Measurements from ENCODE around the gene RTN1.
"Not testable (repeated sequence)": the region's sequence is repeated elsewhere in the genome, so short reads cannot be mapped to it uniquely, and the experiment has no call there.

Gene RTN1

GRCh38 chr14:59656473-59656872 lies 214.1 kb downstream of the RTN1 start:
- no peak for DNase-seq (ENCODE audit: low read depth, low spot score)
- no peak overlapping the region for H3K4me3 ChIP-seq (ENCODE audit: low read length)

GRCh38 chr14:59654131-59654530 lies 216.4 kb downstream of the RTN1 start:
- H3K4me3 ChIP-seq (ENCODE audit: low read length); DNase-seq (ENCODE audit: low read depth, low spot score): not testable (repeated sequence)

- not testable (repeated sequence) for H3K4me3 ChIP-seq (ENCODE audit: low read length); DNase-seq (ENCODE audit: low read depth, low spot score)
Observed at GRCh38 chr14:59646832-59647231, 223.7 kb downstream of the RTN1 start.

GRCh38 chr14:59638885-59639284 lies 231.7 kb downstream of the RTN1 start:
- DNase-seq (ENCODE audit: low read depth, low spot score) = no peak
- no peak overlapping the region for H3K4me3 ChIP-seq (ENCODE audit: low read length)

GRCh38 chr14:59634617-59635016 lies 236.0 kb downstream of the RTN1 start:
- no peak overlapping the region for H3K4me3 ChIP-seq (ENCODE audit: low read length)
- DNase-seq (ENCODE audit: low read depth, low spot score) = no peak

GRCh38 chr14:59633486-59633885 lies 237.1 kb downstream of the RTN1 start:
- H3K4me3 ChIP-seq (ENCODE audit: low read length) = no peak overlapping the region
- DNase-seq (ENCODE audit: low read depth, low spot score) = no peak

GRCh38 chr14:59632381-59632780 lies 238.2 kb downstream of the RTN1 start:
- DNase-seq (ENCODE audit: low read depth, low spot score) = peak; percentile 7
- no peak overlapping the region for H3K4me3 ChIP-seq (ENCODE audit: low read length)

GRCh38 chr14:59631237-59631636 lies 239.3 kb downstream of the RTN1 start:
- DNase-seq (ENCODE audit: low read depth, low spot score) = peak; percentile 7

GRCh38 chr14:59630288-59630963 lies 240.2 kb downstream of the RTN1 start:
- H3K4me3 ChIP-seq (ENCODE audit: low read length) = peak overlapping the region; percentile 26
- no peak for DNase-seq (ENCODE audit: low read depth, low spot score)

More at GRCh38 chr14:59631237-59631636, 239.3 kb downstream of the RTN1 start:
- H3K4me3 ChIP-seq (ENCODE audit: low read length) = no peak overlapping the region

- no peak overlapping the region for H3K4me3 ChIP-seq (ENCODE audit: low read length)
- DNase-seq (ENCODE audit: low read depth, low spot score) = no peak
Observed at GRCh38 chr14:59629444-59630287, 240.9 kb downstream of the RTN1 start.

- no peak for DNase-seq (ENCODE audit: low read depth, low spot score)
- no peak overlapping the region for H3K4me3 ChIP-seq (ENCODE audit: low read length)
Observed at GRCh38 chr14:59627011-59627520, 243.5 kb downstream of the RTN1 start.

- DNase-seq (ENCODE audit: low read depth, low spot score) = no peak
- no peak overlapping the region for H3K4me3 ChIP-seq (ENCODE audit: low read length)
Observed at GRCh38 chr14:59622631-59623030, 247.9 kb downstream of the RTN1 start.

GRCh38 chr14:59619061-59619460 lies 251.5 kb downstream of the RTN1 start:
- DNase-seq (ENCODE audit: low read depth, low spot score) = no peak
- H3K4me3 ChIP-seq (ENCODE audit: low read length) = no peak overlapping the region

GRCh38 chr14:59601056-59601455 lies 269.5 kb downstream of the RTN1 start:
- H3K4me3 ChIP-seq (ENCODE audit: low read length) = no peak overlapping the region
- DNase-seq (ENCODE audit: low read depth, low spot score) = no peak

GRCh38 chr14:59600211-59600945 lies 270.2 kb downstream of the RTN1 start:
- no peak overlapping the region for H3K4me3 ChIP-seq (ENCODE audit: low read length)
- no peak for DNase-seq (ENCODE audit: low read depth, low spot score)

GRCh38 chr14:59595071-59595470 lies 275.5 kb downstream of the RTN1 start:
- H3K4me3 ChIP-seq (ENCODE audit: low read length) = no peak overlapping the region
- no peak for DNase-seq (ENCODE audit: low read depth, low spot score)

- H3K4me3 ChIP-seq (ENCODE audit: low read length) = no peak overlapping the region
- DNase-seq (ENCODE audit: low read depth, low spot score) = no peak
Observed at GRCh38 chr14:59591641-59592370, 278.8 kb downstream of the RTN1 start.

GRCh38 chr14:59588101-59588500 lies 282.5 kb downstream of the RTN1 start:
- no peak overlapping the region for H3K4me3 ChIP-seq (ENCODE audit: low read length)
- no peak for DNase-seq (ENCODE audit: low read depth, low spot score)
